Left renal pelvis (tissue), 4 donors: ENCODE results near the gene CRYZ. TPM values are rescaled to one million over a fixed set of nuclear protein-coding genes. Genes with fewer than 3 reads are reported as not detected.
A peak's percentile ranks its signal among the peaks of the same experiment; 100 is the strongest.
"Not testable (repeated sequence)": the region's sequence is repeated elsewhere in the genome, so short reads cannot be mapped to it uniquely, and the experiment has no call there.

Experiments used
- DNase-seq, 4 donors: peaks; one replicate each; pipeline ENCODE4 v3.0.0-alpha.2; 2013; ENCODE audit warnings: low read depth in 4 of 4, low spot score in 3 of 4
- polyA plus RNA-seq, 4 donors: library from polyadenylated mRNA; unstranded; fragments of 120-200 nt; gene quantifications; one replicate each; pipeline ENCODE4 v1.2.1, GENCODE V29; 2013; ENCODE audit not compliant: insufficient read length in 4 of 4

CRYZ gene
- polyA plus RNA-seq, 4 donors = 40.2 to 200 (median 179) TPM

DNA sequence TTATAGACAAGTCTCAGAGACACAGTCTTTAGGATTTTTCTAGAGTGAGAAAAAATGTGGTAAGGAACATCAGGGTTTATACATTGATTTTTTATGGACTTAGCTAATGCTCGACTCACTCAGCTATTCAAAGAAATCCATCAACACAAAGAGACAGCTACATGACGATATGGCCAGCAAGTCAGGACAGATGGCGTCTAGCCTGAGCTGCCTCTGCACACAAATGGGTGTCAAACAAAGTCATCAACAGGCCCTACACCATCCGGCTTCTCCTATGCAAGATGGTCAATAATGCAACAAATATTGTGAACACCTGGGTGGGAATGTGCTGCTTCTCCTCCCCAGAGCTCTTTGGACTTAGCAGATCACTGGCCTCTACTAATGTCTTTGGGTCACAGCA is 45.9 kb downstream of the CRYZ start:
- no peak for DNase-seq

- no peak for DNase-seq
Measured at GRCh38 chr1:74684301-74684700, 48.5 kb downstream of the CRYZ start.

GRCh38 chr1:74683656-74684055 is 49.2 kb downstream of the CRYZ start:
- no peak for DNase-seq

DNA sequence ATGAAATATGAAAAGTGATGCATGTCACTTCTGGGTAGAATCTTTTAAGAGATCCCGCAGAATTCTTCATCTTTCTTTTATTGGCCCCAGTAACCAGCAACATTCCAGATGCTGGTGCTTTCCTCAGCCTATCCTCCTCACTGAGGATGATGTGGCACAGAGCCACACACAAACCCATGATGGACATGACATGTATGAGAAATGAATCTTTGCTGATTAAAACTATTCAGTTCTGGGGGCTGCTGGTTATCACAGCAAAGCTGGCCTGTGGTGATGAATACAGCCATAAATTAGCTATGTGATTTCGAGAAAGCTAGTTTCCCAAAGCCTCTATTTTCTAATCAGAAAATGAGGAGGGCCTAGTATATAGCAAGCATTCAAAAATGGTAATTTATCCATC is 51.0 kb downstream of the CRYZ start:
- no peak for DNase-seq

DNA sequence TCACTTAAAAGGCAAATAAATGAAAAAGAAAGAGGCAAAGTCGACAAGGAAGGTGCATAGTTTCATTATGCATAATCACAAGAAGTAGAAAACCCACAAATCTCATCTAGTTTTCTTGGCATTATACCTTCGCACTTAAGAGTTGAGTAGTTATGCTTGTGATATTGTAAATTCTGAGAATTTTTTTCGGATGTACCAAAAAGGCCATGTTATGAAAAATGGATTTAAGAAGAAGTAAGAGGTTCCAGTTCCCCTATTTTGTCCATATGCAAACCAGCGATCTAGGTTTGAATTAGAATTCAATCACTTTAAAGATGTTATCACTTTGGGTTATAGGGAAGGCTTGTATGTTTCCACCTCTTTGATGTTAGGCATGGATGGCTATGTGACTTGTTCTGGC is 51.4 kb downstream of the CRYZ start:
- no peak for DNase-seq

DNA sequence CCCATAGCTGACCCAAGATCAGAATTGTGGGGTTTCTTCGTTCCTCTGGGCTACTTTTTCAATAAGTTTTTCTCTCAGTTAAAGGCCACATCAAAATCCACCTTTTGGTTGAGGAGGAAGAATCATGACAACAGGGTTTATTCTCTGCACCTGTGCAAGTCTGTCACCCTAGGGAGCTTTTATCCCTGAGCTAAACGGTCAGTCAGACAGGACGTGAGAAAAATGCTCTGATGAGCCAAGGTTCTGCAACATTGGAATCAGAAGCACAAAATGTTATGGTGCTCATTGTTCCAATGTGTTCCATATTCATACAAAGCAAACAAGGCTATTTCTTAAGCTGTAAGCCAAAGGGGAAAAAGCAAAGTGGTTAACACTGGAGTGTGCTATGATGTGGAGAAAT is 51.8 kb downstream of the CRYZ start:
- DNase-seq = no peak

GRCh38 chr1:74679811-74680210 is 53.0 kb downstream of the CRYZ start:
- no peak for DNase-seq

DNA sequence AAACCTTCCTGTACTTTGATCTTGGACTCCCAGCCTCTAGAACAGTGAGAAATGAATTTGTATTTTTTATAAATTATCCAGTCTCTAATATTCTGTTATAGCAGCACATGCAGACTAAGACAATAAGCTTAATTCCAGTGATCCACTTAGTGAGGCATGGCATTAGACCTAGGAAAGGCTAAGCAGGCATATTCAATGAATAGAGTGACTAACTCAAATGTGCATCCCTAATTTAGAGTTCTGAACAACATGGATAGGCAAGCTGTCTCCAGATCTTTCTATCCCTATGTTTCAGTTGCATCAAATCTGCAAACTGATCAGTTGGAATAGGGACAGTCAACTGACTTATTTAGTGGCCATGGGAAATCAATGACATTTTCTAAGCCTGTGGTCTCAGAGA is 54.9 kb downstream of the CRYZ start:
- no peak for DNase-seq

- DNase-seq = no peak
Measured at GRCh38 chr1:74674278-74675048, 58.4 kb downstream of the CRYZ start.

DNA sequence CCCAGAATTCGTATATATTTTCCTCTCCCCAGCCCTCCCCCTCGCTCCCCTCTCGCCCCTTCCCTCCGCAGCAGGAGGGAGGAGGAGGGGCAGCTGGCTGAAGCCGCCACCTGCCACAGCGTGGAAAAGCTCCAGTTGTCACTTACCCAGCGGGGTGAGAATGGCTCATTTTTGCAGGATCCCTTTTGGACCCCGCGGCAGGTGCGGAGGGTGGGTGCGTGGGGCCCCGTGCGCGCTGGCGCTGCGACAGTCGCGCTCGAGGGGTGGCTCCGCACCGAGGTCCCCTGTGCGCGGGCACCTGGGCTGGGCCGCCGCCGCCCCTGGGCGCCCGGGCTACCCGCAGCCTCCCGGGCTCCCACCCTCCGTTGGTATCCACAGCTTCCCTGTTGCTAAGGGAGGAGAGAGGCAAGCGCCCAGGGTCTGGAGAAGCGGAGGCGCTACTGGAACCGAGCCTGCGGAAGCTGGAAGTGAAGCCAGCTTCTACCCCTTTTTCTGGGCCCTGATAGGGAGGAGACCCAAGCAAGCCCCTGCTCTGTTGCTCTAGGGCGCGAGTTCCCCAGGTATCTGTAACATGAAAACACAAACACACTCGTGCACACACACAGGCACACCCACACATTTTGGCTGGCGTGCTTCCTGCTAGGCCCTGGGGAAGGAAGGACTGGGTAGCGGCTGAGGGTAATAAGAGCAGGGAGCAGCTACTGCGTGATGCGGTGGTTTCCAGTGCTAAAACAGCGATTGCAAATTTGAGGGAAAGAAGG is 59.3 kb downstream of the CRYZ start, which contains the start of gene ERICH3:
Gene ERICH3, minus strand, starts transcription at position 442 of the 761 bp plus-strand sequence. Its CDS starts 273 bp downstream, at position 169.
- peak in 2 of 4 donors; percentile 6 to 12 for DNase-seq

- not testable (repeated sequence) for DNase-seq
Measured at GRCh38 chr1:74670866-74671265, 62.0 kb downstream of the CRYZ start.

Other genes with a start within 250 kb of the CRYZ start
- under 1 TPM in 1 of 4 donors, not detected in 3; 0.04 TPM for gene LRRC53, start 220.4 kb downstream of the CRYZ start, polyA plus RNA-seq
- gene ERICH3, start 59.3 kb downstream of the CRYZ start, polyA plus RNA-seq = under 1 TPM; 0.52 to 0.76 (median 0.65) TPM
- gene TYW3, start 102 bp upstream of the CRYZ start, polyA plus RNA-seq = 10 to 100 TPM; 28.0 to 37.3 (median 33.8) TPM